Renal cortex interstitium (tissue), 15 donors: ENCODE results near the gene UBR2. TPM values are rescaled to one million over a fixed set of nuclear protein-coding genes. Genes with fewer than 3 reads are reported as not detected.
A peak's percentile ranks its signal among the peaks of the same experiment; 100 is the strongest.

Source experiments
- DNase-seq, 11 donors: peaks; one replicate each; pipeline ENCODE4 v3.0.0-alpha.2; 2013; ENCODE audit warnings: low read depth in 9 of 11, low spot score in 4 of 11; ENCODE audit errors: extremely low read depth in 1 of 11
- long read RNA-seq, 16 experiments: transcript quantifications; one replicate each; lab custom pipeline, GENCODE V29; 2026
- polyA plus RNA-seq, 3 donors: library from polyadenylated mRNA; unstranded; fragments of 120-200 nt; gene quantifications; one replicate each; pipeline ENCODE4 v1.2.1, GENCODE V29; 2013; ENCODE audit not compliant: insufficient read length in 3 of 3

UBR2 gene
- 10 to 100 TPM; 25.7 to 29.6 (median 27.9) TPM for polyA plus RNA-seq
- long read RNA-seq, donor 1: 0 reads
- long read RNA-seq, donor 2, full-length matches to known transcripts: 1 of 1 reads
- long read RNA-seq, donor 2, partial matches to known transcripts: 0 of 1 reads
- long read RNA-seq, donor 2, other reads (novel, unspliced or antisense): 0 of 1 reads
- long read RNA-seq, donor 3, partial matches to known transcripts: 5 of 5 reads
- long read RNA-seq, donor 3, other reads (novel, unspliced or antisense): 0 of 5 reads
- long read RNA-seq, donor 4: 0 reads
- long read RNA-seq, donor 5: 0 reads
- long read RNA-seq, donor 6, partial matches to known transcripts: 6 of 6 reads
- long read RNA-seq, donor 6, other reads (novel, unspliced or antisense): 0 of 6 reads
- long read RNA-seq, donor 7, full-length matches to known transcripts: 1 of 1 reads
- long read RNA-seq, donor 7, partial matches to known transcripts: 0 of 1 reads
- long read RNA-seq, donor 7, other reads (novel, unspliced or antisense): 0 of 1 reads
- long read RNA-seq, donor 8: 0 reads
- long read RNA-seq, donor 9, full-length matches to known transcripts: 1 of 1 reads
- long read RNA-seq, donor 9, partial matches to known transcripts: 0 of 1 reads
- long read RNA-seq, donor 9, other reads (novel, unspliced or antisense): 0 of 1 reads
- long read RNA-seq, donor 10: 0 reads
- long read RNA-seq, donor 11: 0 reads
- long read RNA-seq, donor 12: 0 reads
- long read RNA-seq, donor 13: 0 reads
- long read RNA-seq, donor 14, full-length matches to known transcripts: 1 of 1 reads
- long read RNA-seq, donor 14, partial matches to known transcripts: 0 of 1 reads
- long read RNA-seq, donor 14, other reads (novel, unspliced or antisense): 0 of 1 reads
- long read RNA-seq, donor 15, full-length matches to known transcripts: 1 of 1 reads
- long read RNA-seq, donor 15, partial matches to known transcripts: 0 of 1 reads
- long read RNA-seq, donor 15, other reads (novel, unspliced or antisense): 0 of 1 reads
- long read RNA-seq, donor 16, partial matches to known transcripts: 11 of 11 reads
- long read RNA-seq, donor 16, other reads (novel, unspliced or antisense): 0 of 11 reads

DNA sequence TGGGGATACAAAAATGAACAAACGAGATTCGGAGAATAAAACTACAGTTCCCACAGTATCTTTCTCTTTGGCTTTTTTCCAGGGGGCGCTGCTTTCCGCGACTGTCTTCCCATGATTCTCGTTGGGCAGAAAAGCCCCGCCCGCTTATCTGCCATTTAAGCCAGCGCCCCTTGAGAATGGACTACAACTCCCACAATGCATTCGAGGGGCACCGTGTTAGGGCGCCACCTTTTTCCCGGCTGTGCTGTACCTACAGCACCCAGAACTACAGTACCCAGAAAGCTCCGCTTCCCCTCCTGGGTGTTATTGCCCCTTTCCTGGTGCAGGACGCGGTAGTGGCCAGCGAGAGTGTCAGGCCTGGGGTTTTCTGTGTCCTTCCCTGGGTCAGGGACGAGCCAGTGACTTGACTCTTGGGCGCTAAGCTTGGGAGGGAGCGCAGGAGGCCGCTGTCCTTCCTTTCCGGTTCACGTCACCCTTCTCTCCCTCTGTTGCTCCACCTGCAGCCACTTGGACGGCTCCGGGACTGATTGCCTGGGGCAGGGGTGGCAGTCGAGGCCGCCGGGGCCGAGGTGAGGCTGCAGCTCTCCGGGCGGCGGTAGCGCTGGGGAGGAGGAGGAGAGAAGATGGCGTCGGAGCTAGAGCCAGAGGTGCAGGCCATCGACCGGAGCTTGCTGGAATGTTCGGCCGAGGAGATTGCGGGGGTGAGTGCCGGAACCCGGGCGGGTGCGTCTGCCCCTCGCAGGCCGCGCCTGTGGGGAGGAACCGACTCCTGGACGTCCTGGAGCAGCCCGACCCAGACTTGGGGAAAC is at the start of gene UBR2:
Gene UBR2, plus strand, starts transcription at position 333 of the 809 bp plus-strand sequence. Its CDS starts 291 bp downstream, at position 624.
- peak; percentile 92 to 99 (median 97) for DNase-seq

DNA sequence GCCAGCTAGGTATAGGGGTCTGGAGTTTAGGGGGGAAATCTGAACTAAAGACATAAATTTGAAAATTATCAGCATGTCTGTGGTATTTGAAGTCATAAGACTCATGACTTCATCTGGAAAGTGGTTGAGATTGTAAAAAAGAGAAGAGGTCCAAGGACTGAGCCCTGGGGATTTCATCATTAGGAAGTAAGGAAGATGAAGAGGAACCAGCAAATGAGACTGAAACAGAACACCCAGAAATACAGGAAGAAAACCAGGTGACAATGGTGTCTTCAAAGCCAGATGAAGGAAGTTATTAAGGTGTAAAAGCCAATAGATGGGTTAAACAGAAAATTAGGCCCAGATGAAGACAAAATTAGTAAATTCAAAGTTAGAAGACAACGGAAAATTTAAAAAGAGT is 49.1 kb upstream of the UBR2 start:
- no peak for DNase-seq

DNA sequence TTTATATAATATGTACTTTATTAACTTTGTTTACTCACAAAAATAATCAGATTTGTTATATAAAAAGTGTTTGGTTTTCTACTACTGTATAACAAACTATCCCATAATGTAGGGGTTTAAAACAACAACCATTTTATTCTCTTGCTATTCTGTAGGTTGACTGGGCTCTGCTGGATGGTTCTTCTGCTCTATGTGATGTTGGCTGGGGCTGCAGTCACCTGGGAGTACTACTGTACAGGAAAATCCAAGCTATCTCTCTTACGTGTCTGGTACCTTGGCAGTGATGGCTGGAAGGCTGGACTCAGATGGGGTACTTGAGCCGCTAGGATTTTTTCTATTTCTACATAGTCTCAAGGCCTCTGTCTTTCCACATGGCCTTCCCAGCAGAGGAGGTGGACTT is 44.0 kb upstream of the UBR2 start:
- no peak for DNase-seq

DNA sequence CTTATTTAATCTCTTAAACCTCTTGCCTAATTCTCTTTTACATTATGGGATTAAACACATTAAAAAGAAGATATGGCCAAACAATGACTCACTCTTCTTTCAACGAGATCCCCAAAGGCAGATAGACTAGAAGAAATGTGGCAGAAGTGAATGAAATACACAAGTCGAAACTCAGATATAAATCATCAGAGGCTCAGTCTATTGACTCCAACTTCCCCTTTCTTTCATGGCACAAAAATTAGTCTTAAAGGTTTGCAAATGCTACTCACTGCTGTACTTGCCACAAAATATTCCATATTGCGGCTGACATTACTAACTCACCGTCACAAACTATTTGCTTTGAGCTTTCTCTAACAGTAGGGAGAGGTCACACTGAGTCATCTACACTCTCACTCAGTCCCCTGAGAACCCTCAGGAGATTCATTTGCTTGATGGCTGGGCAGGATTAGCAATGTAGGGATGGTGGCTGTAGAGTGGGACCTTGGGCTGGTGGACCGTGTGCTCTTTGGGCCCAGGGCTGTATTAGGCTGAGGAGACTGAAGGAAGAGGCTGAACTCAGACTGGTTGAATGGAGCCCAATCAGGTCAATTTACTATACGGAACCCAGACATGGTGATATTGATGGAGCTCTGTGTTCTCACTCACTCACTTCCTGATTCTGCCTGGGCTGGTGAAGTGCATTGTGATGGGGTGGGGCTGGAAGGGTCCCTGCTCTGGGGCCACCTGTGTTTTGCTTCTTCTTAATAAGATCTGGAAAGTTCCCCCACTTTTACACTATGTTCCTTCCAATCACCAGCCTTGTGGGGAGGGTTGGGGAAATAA is 42.8 kb upstream of the UBR2 start:
- DNase-seq: no peak

DNA sequence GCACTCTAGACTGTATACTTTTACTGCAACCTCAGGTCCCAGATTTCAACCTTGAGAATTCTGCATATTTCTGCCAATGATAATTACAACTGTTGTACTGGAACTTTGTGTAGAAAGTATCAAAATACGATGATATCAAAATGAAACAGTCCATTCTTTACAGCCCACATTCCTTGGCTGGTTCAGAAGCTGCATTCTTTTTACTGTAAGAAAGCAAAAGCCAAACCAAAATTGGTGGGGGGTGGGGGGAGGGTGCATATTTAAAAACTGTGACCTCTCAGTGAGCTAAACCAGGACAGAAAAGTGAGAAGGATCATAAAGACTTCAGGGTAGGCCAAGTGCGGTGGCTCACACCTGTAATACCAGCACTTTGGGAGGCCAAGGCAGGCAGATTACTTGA is 41.8 kb upstream of the UBR2 start:
- no peak for DNase-seq

DNA sequence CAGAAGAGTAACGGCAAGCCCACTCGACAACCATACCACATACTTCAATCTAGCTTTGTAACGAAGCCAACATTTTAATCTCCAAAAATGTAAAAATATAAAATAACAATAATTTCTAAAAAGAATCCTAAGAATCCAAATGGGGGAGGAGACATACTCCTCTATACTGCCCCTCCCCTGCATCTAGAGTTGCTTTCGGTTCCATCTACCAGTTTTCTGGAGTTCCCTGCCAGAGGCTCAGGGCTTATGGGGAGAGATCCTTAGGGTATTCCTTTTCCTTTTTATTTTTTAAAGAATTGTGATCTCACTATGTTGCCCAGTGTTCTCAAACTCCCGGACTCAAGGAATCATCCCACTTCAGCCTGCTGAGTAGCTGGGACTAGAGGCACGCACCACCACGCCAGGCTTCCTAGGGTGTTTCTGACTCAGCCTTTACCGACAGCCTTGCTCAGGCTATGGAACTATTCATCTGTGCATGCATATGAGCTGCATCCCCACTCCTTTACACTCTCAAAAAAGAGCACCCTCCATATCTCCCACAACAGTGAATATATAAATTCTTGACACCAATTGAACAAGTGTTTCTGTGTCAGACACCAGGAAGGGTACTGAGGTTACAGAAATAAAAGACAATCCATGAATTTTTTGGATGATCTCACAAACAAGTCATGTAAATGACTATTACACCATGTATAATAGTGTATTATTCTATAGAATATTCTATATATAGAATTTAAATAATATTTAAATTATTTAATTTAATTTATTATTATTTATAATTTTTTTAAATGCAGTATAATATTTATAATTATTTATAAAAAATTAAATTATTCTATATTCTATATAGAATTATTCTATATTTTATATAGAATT is 40.7 kb upstream of the UBR2 start:
- no peak for DNase-seq

DNA sequence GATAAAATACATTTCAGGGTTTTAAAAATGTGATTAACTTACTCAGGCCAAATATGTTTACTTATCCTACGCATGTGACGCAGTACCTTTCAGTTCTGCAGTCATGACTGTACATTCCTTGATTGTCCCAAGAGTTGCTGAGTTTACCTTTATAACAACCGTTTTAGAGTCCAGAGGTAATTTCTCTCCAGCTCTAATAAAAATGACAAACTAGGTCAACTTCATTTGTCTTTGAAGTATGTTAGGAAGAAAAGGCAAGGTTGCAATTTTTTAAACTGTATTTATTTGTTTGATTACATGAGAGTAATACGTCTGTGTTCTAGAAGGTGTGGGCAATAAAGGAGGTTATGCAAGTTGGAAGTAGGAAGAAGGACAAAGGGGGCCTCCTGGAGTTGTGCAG is 38.6 kb upstream of the UBR2 start:
- DNase-seq: no peak

DNA sequence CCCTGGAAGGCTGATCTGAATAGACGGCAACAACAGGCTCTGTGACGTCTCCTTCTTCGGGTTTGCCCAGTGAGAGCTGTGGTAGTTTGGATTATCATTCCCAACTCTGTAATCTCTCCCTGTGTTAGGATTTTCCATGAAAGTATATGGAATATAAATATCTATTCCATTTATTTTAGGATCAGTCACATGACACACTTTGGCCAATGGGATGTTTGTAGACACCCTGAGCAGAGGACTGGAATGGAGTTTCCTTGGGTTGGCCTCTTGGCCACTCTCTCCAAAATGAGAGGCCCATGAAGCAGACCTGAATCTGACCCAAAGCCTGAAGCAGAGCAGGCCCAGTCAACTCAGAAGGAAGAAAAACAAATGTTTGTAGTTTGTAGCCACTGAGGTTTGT is 37.2 kb upstream of the UBR2 start:
- DNase-seq: no peak

DNA sequence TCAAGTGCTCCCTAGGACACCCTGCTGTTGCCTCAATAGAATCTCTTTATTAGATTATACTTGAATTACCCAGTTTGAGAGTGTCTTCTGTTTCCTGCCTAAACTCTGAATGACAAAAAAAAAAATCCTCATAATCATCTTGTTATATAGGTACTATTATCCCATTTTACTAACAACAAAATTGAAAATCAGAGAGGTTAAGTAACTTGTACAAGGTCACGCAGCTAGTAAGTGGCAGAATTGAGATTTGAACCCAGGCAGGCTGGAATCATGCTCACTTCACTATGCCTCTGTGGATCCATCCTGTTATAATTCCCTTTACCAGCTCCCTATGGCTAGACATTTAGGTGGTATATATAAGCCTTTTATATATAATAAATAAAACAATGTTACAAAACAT is 36.6 kb upstream of the UBR2 start:
- DNase-seq: no peak

DNA sequence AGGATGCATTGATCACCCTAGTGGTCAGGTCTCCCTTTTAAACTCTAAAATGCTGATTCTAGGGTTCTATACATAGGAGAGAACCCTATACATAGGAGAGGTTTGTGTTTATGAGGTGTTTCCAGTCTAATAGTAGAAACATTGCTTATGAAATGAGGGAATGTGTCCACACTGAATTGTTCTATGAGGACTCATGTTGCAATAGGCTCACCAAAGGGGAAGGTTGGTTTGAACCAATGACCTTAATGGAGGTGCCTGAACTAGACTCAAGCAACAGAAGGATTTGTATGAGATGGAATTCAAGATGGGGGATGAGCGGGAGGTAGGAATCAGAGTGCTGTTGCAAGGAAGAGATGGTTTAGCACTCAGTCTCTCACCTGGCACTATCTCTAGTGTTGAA is 33.5 kb upstream of the UBR2 start:
- DNase-seq: no peak

DNA sequence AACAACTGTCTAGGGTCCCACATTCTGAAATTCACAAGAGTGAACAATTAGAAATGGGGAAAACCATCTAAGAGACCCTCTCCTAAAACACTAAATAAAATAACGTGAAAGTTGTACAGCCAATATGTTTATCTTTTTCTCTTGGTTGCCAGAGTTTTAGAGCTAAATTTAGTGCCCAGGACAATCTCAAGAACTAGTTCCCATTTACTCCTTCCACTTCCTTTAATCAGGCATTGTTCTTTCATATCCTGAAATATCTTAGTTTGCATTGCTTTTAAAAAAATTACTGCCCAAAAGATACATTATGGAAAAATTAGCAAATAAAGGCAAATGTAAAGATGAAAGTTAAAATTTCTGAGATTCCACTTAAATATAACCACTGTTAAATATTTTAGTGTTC is 33.1 kb upstream of the UBR2 start:
- DNase-seq: no peak

DNA sequence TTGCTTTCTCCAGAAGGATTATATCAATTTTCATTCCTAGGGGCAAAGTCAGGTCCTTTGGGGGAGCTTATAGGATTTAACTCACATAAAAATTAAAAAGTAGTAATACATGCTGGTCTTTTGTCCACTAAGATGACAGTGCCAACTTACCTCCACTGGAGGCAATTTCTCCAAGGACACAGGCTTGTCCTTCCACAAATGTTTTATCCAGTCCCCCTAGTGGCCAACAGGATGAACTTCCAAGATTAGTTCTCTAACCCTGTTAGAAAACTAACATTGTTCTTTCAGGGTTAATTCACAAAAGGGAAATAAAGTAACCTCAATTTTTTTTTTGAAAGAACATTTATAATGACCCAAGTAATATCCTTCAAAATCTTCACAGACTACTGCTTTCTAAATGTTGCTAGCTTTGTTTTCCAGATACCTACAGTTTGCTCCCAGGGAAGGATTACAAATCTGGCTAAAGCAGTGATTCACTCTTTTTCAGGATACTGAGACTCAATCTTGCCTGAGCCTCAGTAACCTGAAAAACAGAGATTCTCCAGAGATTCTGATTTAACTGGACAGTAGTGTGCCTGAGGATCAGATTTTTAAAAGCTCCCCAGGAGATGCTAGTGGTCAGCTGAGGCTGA is 31.7 kb upstream of the UBR2 start:
- DNase-seq: peak in 3 of 11 donors; percentile 32 to 51 (median 50)

DNA sequence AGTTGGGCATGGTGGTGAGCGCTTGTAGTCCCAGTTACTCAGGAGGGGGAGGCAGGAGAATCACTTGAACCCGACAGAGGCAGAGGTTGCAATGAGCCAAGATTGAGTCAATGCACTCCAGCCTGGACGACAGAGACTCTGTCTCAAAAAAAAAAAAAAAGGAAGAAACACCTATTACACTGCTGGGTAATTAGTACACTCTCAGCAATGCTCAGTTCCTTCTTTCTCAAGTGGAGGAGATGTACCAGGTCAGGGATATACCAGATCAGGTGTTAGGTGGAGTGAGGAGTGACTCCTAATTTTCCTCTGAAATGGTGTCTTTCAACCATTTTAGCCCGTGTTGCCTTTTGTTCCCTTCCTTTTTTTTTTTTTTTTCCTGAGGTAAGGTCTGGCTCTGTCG is 30.0 kb upstream of the UBR2 start:
- no peak for DNase-seq

DNA sequence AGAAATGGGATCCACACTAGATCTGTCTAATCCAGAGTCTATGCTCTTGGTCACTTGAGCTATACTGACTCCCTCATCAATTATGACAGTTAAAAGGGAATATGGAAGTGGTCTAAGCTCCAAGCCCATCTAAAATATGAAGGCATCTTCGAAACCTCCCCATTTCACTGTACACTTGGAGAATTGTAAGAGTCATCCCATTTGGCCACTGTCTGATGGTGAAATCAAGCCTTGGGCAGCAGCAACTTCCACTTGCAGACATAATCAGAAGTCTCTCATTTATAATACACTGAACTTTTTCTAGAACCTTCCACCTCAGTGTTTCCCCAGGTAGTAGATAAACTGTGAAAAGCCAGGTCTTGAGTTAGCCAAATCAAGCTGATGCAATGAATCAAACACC is 26.3 kb upstream of the UBR2 start:
- DNase-seq: no peak

DNA sequence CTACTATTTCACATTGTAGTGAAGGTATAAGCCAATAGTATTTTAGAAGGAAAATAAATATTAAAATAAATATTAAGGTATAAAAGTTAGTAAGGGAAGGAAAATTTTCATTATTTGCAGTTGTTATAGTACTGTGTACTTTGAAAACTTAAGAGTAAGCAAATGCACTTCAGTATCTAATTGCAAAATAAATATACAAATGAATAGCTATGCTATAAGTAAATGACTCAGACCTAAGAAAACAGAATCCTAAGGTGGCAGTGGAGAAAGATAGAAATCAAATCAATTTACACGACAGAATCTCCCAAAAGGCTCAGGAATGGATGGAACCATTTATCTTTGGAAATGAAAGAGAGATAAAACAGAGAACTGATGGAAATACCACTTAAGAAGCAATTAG is 24.7 kb upstream of the UBR2 start:
- DNase-seq: no peak

DNA sequence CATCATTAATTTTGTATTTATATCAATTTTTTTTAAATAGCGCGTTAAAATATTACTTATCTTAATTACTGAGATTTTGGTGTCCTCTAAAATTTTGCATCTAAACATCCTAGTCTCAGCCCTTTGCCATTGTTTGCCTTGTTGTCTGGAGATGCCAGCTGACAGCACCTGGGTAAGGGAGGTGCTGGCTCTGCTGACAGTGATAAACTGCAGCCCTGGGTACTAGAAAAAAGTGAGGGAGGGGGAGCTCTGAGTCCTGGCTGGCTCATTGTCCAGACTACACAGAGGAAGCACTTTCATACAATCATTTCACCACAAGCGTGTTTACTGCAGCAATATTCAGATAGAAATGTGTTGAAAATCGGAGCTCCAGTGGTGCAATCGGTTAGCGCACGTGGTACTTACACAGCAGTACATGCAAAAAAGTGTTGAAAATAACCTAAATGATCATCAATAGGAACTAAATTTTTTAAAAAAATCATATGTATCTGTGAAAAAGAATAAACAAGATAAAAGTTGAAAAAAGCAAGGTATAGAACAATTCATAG is 18.5 kb upstream of the UBR2 start:
- DNase-seq: no peak
